Coronary artery (tissue), 2 donors: ENCODE measurements around the gene SYT3.
"Not testable (repeated sequence)": the region's sequence is repeated elsewhere in the genome, so short reads cannot be mapped to it uniquely, and the experiment has no call there.

Experiments
- DNase-seq: peaks from one replicate; pipeline ENCODE4 v3.0.0-alpha.2; 2017; ENCODE audit warnings: low spot score
- H3K27ac ChIP-seq, 2 donors: fragments of 200-600 bp; sonication (generic); one replicate each; pipeline ENCODE4 v1.5.1; 2016 to 2019
- H3K4me3 ChIP-seq: fragments of 200-600 bp; sonication (generic); 2 replicates; pipeline ENCODE4 v1.5.1; 2016; ENCODE audit warnings: mild to moderate bottlenecking, moderate library complexity
- CTCF ChIP-seq: fragments of 200-600 bp; sonication (generic); IDR thresholded peaks from one replicate; pipeline ENCODE4 v1.5.1; 2019; ENCODE audit warnings: antibody characterized with exemption

SYT3 gene

GRCh38 chr19:50601407-50602088 is 38.1 kb downstream of the SYT3 start:
- no peak for DNase-seq
- no peak for TF ChIP-seq CTCF
- no peak overlapping the region for H3K27ac ChIP-seq
- no peak overlapping the region for H3K4me3 ChIP-seq

- H3K4me3 ChIP-seq = no peak overlapping the region
- no peak for DNase-seq
- H3K27ac ChIP-seq = no peak overlapping the region
- TF ChIP-seq CTCF = no peak
These were observed 40.3 kb downstream of the SYT3 start for GRCh38 chr19:50599427-50599826.

GRCh38 chr19:50590191-50590590 is 49.5 kb downstream of the SYT3 start:
- no peak overlapping the region for H3K4me3 ChIP-seq
- no peak for TF ChIP-seq CTCF
- H3K27ac ChIP-seq = no peak overlapping the region
- no peak for DNase-seq

- DNase-seq, H3K4me3 ChIP-seq, H3K27ac ChIP-seq: not testable (repeated sequence)
These were observed 57.7 kb downstream of the SYT3 start for GRCh38 chr19:50581795-50582660.

GRCh38 chr19:50580970-50581634 is 58.6 kb downstream of the SYT3 start:
- Histone ChIP-seq H3K27ac (no peak overlapping the region), H3K4me3 (no peak overlapping the region)
- no peak for TF ChIP-seq CTCF
- no peak for DNase-seq

GRCh38 chr19:50580240-50580639 is 59.4 kb downstream of the SYT3 start:
- no peak for TF ChIP-seq CTCF
- H3K4me3 ChIP-seq = no peak overlapping the region
- no peak for DNase-seq
- no peak overlapping the region for H3K27ac ChIP-seq

GRCh38 chr19:50576769-50577168 is 62.9 kb downstream of the SYT3 start:
- not testable (repeated sequence) for H3K27ac ChIP-seq, DNase-seq, H3K4me3 ChIP-seq
